K562 (cell line): ENCODE results near the gene BRINP1. TPM values are rescaled to one million over a fixed set of nuclear protein-coding genes. Genes with fewer than 3 reads are reported as not detected.

Source experiments
- ATAC-seq: fragments of 200-7000 bp; cut with Tn5 transposase; 3 replicates; pipeline ENCODE4 v1.9.1; 2020; ENCODE audit warnings: moderate library complexity
- BruUV-seq: library from RNA; stranded (reverse); fragments of 400-500 nt; replicated peaks from 2 replicates; lab custom pipeline; 2021; lab: Mats Ljungman, UMichigan
- CTCF ChIA-PET: fragments of 300-600 bp; formaldehyde crosslinking; extraction: SDS; loops from one replicate; lab custom pipeline; 2021; ENCODE audit warnings: low intra/inter-chr PET ratio; lab: Yijun Ruan, JAX
- POLR2A ChIA-PET: fragments of 300-600, 350-650 bp; sonication (Branson Sonifier 250); formaldehyde crosslinking; extraction: SDS; loops from one replicate; lab custom pipeline; 2021; ENCODE audit warnings: antibody characterized with exemption, inconsistent platforms; lab: Yijun Ruan, JAX
- DNase-seq, 4 experiments: peaks; one replicate each; pipeline versions ENCODE4 v3.0.0 to v3.0.0-alpha.2; 2011 to 2018; ENCODE audit warnings: low spot score in 3 of 4, mixed read lengths in 3 of 4; ENCODE audit errors: extremely low read depth in 1 of 4
- FAIRE-seq: peaks from 2 replicates; lab custom pipeline; 2011; peaks lifted over from hg19 to GRCh38; lab: Jason Lieb, UNC
- H2AFZ ChIP-seq: 2 replicates; pipeline ENCODE4 v1.6.0; 2011; ENCODE audit warnings: low read depth, low read length, control low read depth, inconsistent platforms
- H3K27ac ChIP-seq: fragments of 200-600 bp; 3 replicates; pipeline ENCODE4 v1.8.0; 2011; ENCODE audit warnings: low read depth, mild to moderate bottlenecking, control low read depth, inconsistent platforms, low read length, moderate library complexity, mixed read lengths; ENCODE audit errors: extremely low read depth
- H3K27me3 ChIP-seq, 2 experiments: fragments of 300-600 bp in 1 of 2; 2 replicates in 1 of 2; 3 replicates in 1 of 2; pipeline versions ENCODE4 v1.6.0 to v1.8.0; 2011; ENCODE audit warnings: inconsistent platforms in 2 of 2, low read length in 2 of 2, mild to moderate bottlenecking in 1 of 2, mixed read lengths in 1 of 2, moderate library complexity in 1 of 2; ENCODE audit not compliant: control insufficient read depth in 2 of 2, insufficient read depth in 2 of 2
- H3K36me3 ChIP-seq: fragments of 300-600 bp; 3 replicates; pipeline ENCODE4 v1.8.0; 2011; ENCODE audit warnings: mild to moderate bottlenecking, low read length, inconsistent platforms; ENCODE audit not compliant: control insufficient read depth, insufficient read depth
- H3K4me1 ChIP-seq, 2 experiments: fragments of 200-600 bp in 1 of 2; replicated peaks in 1 of 2; 2 replicates in 1 of 2; 3 replicates in 1 of 2; pipeline versions ENCODE4 v1.5.1 to v1.8.0; 2011; ENCODE audit warnings: inconsistent platforms in 2 of 2, low read length in 2 of 2, mild to moderate bottlenecking in 1 of 2, mixed read lengths in 1 of 2, moderate library complexity in 1 of 2; ENCODE audit not compliant: control insufficient read depth in 2 of 2, insufficient read depth in 2 of 2
- H3K4me2 ChIP-seq: 2 replicates; pipeline ENCODE4 v1.6.1; 2011; ENCODE audit warnings: low read length, control low read depth, inconsistent platforms, mixed read lengths; ENCODE audit not compliant: insufficient read depth
- H3K4me3 ChIP-seq: fragments of 200-600 bp; sonication (generic), shearing (Covaris generic); 2 replicates; pipeline ENCODE4 v1.5.1; 2016; ENCODE audit warnings: control low read depth, inconsistent platforms
- H3K79me2 ChIP-seq: fragments of 200-600 bp; 3 replicates; pipeline ENCODE4 v1.8.0; 2011; ENCODE audit warnings: low read length, inconsistent platforms; ENCODE audit not compliant: control insufficient read depth, insufficient read depth
- H3K9ac ChIP-seq, 2 experiments: 2 replicates each; pipeline versions ENCODE4 v1.6.0 to v1.6.1; 2011; ENCODE audit warnings: low read depth in 2 of 2, low read length in 2 of 2, control low read depth in 1 of 2, inconsistent platforms in 1 of 2, mild to moderate bottlenecking in 1 of 2, mixed read lengths in 1 of 2; ENCODE audit not compliant: insufficient read depth in 1 of 2
- H3K9me1 ChIP-seq: one replicate; pipeline ENCODE4 v1.6.0; 2011; ENCODE audit warnings: inconsistent platforms, mild to moderate bottlenecking, low read length, moderate library complexity; ENCODE audit not compliant: control insufficient read depth, insufficient read depth
- H3K9me3 ChIP-seq: replicated peaks from 2 replicates; pipeline ENCODE4 v1.5.1; 2011; ENCODE audit warnings: low read depth, low read length, inconsistent platforms; ENCODE audit not compliant: control insufficient read depth, insufficient read depth
- H4K20me1 ChIP-seq: replicated peaks from 2 replicates; pipeline ENCODE4 v1.6.1; 2011; ENCODE audit warnings: low read length, inconsistent platforms, mixed read lengths; ENCODE audit not compliant: control insufficient read depth, insufficient read depth
- ARID2 ChIP-seq: fragments of 450-650 bp; IDR thresholded peaks from 2 replicates; pipeline ENCODE4 v1.6.1; 2017; ENCODE audit warnings: antibody characterized with exemption, mild to moderate bottlenecking
- ATF7 ChIP-seq: fragments of 450-650 bp; IDR thresholded peaks from 2 replicates; pipeline ENCODE4 v1.7.1; 2014; ENCODE audit warnings: mild to moderate bottlenecking, moderate library complexity
- CEBPG ChIP-seq, 3 experiments: fragments of 200-800 bp in 1 of 3; sonication (Bioruptor generic) in 1 of 3; sonication (generic) in 1 of 3; formaldehyde crosslinking in 1 of 3; IDR thresholded peaks in 2 of 3; conservative IDR thresholded peaks in 1 of 3; 2 replicates each; pipeline versions ENCODE4 v1.6.1 to v1.8.0; 2016 to 2022; ENCODE audit warnings: missing compliant biosample characterization in 2 of 3, missing genetic modification characterization in 2 of 3, mild to moderate bottlenecking in 1 of 3, missing genetic modification reagents in 1 of 3
- E2F1 ChIP-seq: sonication (generic); formaldehyde crosslinking; IDR thresholded peaks from 2 replicates; pipeline ENCODE4 v1.8.1; 2023; ENCODE audit warnings: mild to moderate bottlenecking, missing genetic modification reagents, moderate library complexity
- GABPB2 ChIP-seq: fragments of 250-450 bp; sonication (Bioruptor Pico); conservative IDR thresholded peaks from 2 replicates; pipeline ENCODE4 v1.5.1; 2021; ENCODE audit warnings: mild to moderate bottlenecking
- HLTF ChIP-seq: fragments of 450-650 bp; IDR thresholded peaks from 2 replicates; pipeline ENCODE4 v1.6.1; 2016
- POLR3G ChIP-seq: IDR thresholded peaks from 2 replicates; pipeline ENCODE4 v1.6.1; 2011; ENCODE audit not compliant: insufficient read length, insufficient replicate concordance; ENCODE audit errors: extremely low read depth
- STAG1 ChIP-seq: sonication (generic); formaldehyde crosslinking; IDR thresholded peaks from 2 replicates; pipeline ENCODE4 v1.5.0; 2020; ENCODE audit warnings: missing genetic modification reagents, borderline replicate concordance
- TAF15 ChIP-seq: fragments of 200-400 bp; formaldehyde crosslinking; IDR thresholded peaks from 2 replicates; pipeline ENCODE4 v1.6.1; 2017; ENCODE audit warnings: mild to moderate bottlenecking, low read depth, low read length, moderate library complexity
- ZNF212 ChIP-seq: fragments of 450-650 bp; formaldehyde crosslinking; IDR thresholded peaks from 2 replicates; pipeline ENCODE4 v1.4.0; 2020; ENCODE audit warnings: mild to moderate bottlenecking
- ZNF707 ChIP-seq: fragments of 250-450 bp; sonication (Bioruptor Pico); conservative IDR thresholded peaks from 2 replicates; pipeline ENCODE4 v1.8.0; 2022; ENCODE audit warnings: inconsistent platforms, mild to moderate bottlenecking, moderate library complexity
- WGBS: fragments of 100-300 bp; shearing (Covaris generic); methylation state at CpG from one replicate; pipeline ENCODE4 v1.1.6; 2016; ENCODE audit warnings: low coverage, mixed read lengths; ENCODE audit not compliant: insufficient coverage; ENCODE audit errors: missing lambda C conversion rate; 5-methylcytosine and 5-hydroxymethylcytosine counted together
- in situ Hi-C: fragments of 300-500 bp; cut with MboI; formaldehyde crosslinking; loops from 4 replicates; pipeline ENCODE4 v1.15.0; 2018; ENCODE audit warnings: inconsistent platforms, mixed read lengths
- intact Hi-C: fragments of 100-400 bp; cut with micrococcal nuclease; formaldehyde crosslinking; loops from 2 replicates; pipeline ENCODE4 v1.14.2; 2022
- polyA plus RNA-seq, 8 experiments: library from polyadenylated mRNA; depleted of rRNA in 4 of 8; stranded (reverse) in 5 of 8; unstranded in 3 of 8; fragments of >200 nt; fragmentation: Nextera tagmentation in 2 of 8; fragmentation: Illumina TruSeq in 1 of 8; extraction: Ambion mirVana in 2 of 8; extraction: Trizol in 1 of 8; gene quantifications; 2 replicates each; pipeline versions ENCODE4 v1.2.1 to v1.2.3, GENCODE V29; 2011 to 2014; ENCODE audit warnings: inconsistent platforms in 1 of 8, missing spikeins in 1 of 8
- total RNA-seq, 7 experiments: library from RNA; depleted of rRNA in 6 of 7; stranded (reverse); fragments of >200 nt in 6 of 7; fragmentation: Illumina TruSeq in 2 of 7; extraction: Trizol in 2 of 7; gene quantifications; 2 replicates each; pipeline versions ENCODE4 v1.2.1 to v1.2.3, GENCODE V29; 2011 to 2021; ENCODE audit warnings: low replicate concordance in 1 of 7
- TF ChIP-seq, protein P1 (sequence below): fragments of 250-450 bp; sonication (Bioruptor Pico); IDR thresholded peaks from 2 replicates; pipeline ENCODE4 v1.5.0; 2022; ENCODE audit warnings: mild to moderate bottlenecking

The BRINP1 gene
- total and polyA plus RNA-seq, 9 of the 15 experiments (the other 6 are each of a cell fraction or from before 2014, with no cell fraction given): not detected

DNA sequence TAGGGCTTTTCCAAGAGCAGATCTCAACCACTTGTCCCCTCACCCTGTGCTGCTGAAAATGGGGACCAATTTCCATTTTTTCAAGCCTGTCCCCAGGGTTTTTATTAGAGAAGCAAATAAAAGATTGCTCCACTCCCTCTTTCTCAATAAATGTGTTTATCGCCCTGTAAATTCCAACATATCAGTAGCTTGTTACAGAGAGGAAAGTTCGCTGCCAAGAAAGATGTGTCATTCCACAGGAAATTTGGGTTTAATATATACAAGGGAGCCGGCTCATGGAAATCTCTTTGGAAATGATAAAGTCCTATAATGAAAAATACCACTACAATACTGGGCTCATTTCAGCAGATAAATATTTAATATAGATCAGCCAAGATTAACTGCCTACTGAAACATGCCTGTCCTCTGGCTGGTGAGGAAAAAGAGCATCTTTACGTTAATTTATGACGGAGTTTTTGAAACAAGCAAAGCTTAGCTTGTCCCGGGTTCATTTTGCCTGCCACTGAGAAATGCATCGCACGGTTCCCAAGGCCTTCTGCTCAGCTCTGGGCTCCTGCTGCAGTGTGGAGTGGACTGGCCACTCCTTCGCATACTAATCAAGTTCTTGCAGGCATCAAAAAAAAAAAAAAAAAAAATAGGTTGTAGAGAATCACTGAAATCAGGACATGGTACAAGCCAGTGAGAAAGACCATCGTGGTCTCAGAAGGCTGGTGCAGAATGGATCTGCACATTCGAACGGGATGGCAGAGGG, 84.5 kb downstream of the BRINP1 start (continued):
- TF ChIP-seq, protein P1, sequence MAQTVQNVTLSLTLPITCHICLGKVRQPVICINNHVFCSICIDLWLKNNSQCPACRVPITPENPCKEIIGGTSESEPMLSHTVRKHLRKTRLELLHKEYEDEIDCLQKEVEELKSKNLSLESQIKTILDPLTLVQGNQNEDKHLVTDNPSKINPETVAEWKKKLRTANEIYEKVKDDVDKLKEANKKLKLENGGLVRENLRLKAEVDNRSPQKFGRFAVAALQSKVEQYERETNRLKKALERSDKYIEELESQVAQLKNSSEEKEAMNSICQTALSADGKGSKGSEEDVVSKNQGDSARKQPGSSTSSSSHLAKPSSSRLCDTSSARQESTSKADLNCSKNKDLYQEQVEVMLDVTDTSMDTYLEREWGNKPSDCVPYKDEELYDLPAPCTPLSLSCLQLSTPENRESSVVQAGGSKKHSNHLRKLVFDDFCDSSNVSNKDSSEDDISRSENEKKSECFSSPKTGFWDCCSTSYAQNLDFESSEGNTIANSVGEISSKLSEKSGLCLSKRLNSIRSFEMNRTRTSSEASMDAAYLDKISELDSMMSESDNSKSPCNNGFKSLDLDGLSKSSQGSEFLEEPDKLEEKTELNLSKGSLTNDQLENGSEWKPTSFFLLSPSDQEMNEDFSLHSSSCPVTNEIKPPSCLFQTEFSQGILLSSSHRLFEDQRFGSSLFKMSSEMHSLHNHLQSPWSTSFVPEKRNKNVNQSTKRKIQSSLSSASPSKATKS (CRISPR knock-in tag): no peak
- TF ChIP-seq ATF7: no peak
- TF ChIP-seq STAG1 (CRISPR knock-in tag): no peak

DNA sequence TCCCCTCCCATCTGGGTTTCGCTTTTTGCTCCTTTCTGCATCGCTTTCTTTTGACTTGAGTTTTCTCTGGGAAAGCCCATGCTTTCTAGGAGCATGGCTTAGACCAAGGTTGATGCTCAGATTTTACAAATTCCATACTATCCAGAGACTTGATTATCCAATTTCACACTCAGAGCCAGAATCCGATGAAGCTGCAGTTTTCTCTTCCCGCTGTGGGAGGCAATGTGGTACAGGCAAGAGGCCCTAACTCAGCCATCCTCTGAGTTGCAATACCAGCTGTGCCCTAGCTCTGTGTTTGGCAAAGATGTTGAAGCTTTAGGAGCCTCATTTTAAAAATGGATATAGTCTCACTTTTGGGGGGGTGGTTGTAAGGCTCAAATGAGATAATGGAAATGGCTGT, 85.1 kb downstream of the BRINP1 start:
- FAIRE-seq: no peak
- no peak for TF ChIP-seq ARID2
- no peak for TF ChIP-seq TAF15
- no peak for TF ChIP-seq E2F1 (CRISPR knock-in tag)
- TF ChIP-seq POLR3G: no peak
- no peak for TF ChIP-seq HLTF
- TF ChIP-seq CEBPG (CRISPR knock-in tag; IDR thresholded peaks at IDR 0.05): no peak
- TF ChIP-seq CEBPG (tag; conservative IDR thresholded peaks at IDR 0.05 in 1 of 2, IDR thresholded peaks at IDR 0.05 in 1 of 2): no peak
- TF ChIP-seq ZNF707: no peak
- TF ChIP-seq GABPB2 (CRISPR knock-in tag): no peak
- TF ChIP-seq ZNF212: no peak
- CTCF ChIA-PET: no interaction called here

More for the DNA sequence above, 85.1 kb downstream of the BRINP1 start:
- DNase-seq (no peak), ATAC-seq (no peak)
- Histone ChIP-seq H3K9me3 (0 out of 2 replicates have a peak, but pooled peaks cover 2% of the 10 kb centered on the region), H3K27me3 (no peaks in the 10 kb centered on the region), H3K4me2 (no peak overlapping the region), H3K36me3 (no peaks in the 10 kb centered on the region), H3K9ac (no peak overlapping the region), H3K9me1 (no peaks in the 10 kb centered on the region), H3K4me3 (no peak overlapping the region), H3K79me2 (no peaks in the 10 kb centered on the region), H4K20me1 (no peaks in the 10 kb centered on the region), H3K27ac (no peak overlapping the region), H3K4me1 (no peaks in the 10 kb centered on the region), H2AFZ (no peak overlapping the region)
- in situ Hi-C loops: no loop called here
- POLR2A ChIA-PET: no interaction called here
- BruUV-seq: no TSS peak
- 2% methylated on average over 4 of the region's 4 CpGs for WGBS
- intact Hi-C loops: loop anchor here (10.0 kb wide), 1 partner anchor 1639 kb away; no protein-coding TSS in a partner anchor
